ENCODE measurements around the gene CCDC13.

The CCDC13 gene

GRCh38 chr3:42772670-42773408, at the start of gene CCDC13:
TSS of gene CCDC13 (minus strand) at chr3:42773253. CDS start at chr3:42758345, 14,908 bp downstream.
- CTCF ChIA-PET, result no interaction called here
- no peak for DNase-seq (ENCODE audit: low read depth, low spot score)
- no peak for TF ChIP-seq CTCF (IDR thresholded peaks at IDR 0.05; ENCODE audit: insufficient read depth, low read length, missing control alignments)
- POLR2A ChIA-PET, result no interaction called here
- peak within 1 kb of the TSS; percentile 41 for H3K4me3 ChIP-seq (ENCODE audit: low read depth, low read length)

GRCh38 chr3:42822828-42823227, 49.8 kb upstream of the CCDC13 start:
- no peak for TF ChIP-seq CTCF (IDR thresholded peaks at IDR 0.05; ENCODE audit: insufficient read depth, low read length, missing control alignments)
- ChIA-PET POLR2A (no interaction called here), CTCF (interaction anchor here (1.9 kb wide), 1 partner anchor 16 kb away, joined by 4 read pairs; no protein-coding TSS in a partner anchor)
- H3K4me3 ChIP-seq (ENCODE audit: low read depth, low read length), result no peak overlapping the region
- DNase-seq (ENCODE audit: low read depth, low spot score), result no peak

GRCh38 chr3:42820746-42821051, 47.6 kb upstream of the CCDC13 start:
- H3K4me3 ChIP-seq (ENCODE audit: low read depth, low read length), result no peak overlapping the region
- TF ChIP-seq CTCF (IDR thresholded peaks at IDR 0.05; ENCODE audit: insufficient read depth, low read length, missing control alignments), result no peak
- ChIA-PET CTCF (interaction anchor here (0.8 to 1.8 kb wide), 4 partner anchors 15 to 71 kb away, joined by 3 to 7 read pairs (median 4); no protein-coding TSS in a partner anchor), POLR2A (no interaction called here)
- no peak for DNase-seq (ENCODE audit: low read depth, low spot score)

GRCh38 chr3:42819351-42819965, 46.4 kb upstream of the CCDC13 start:
- DNase-seq (ENCODE audit: low read depth, low spot score), result no peak
- POLR2A ChIA-PET, result no interaction called here
- CTCF ChIA-PET, result interaction anchor here (1.8 to 1.9 kb wide), 2 partner anchors 10 to 20 kb away, joined by 4 to 7 read pairs; no protein-coding TSS in a partner anchor
- H3K4me3 ChIP-seq (ENCODE audit: low read depth, low read length), result no peak overlapping the region
- no peak for TF ChIP-seq CTCF (IDR thresholded peaks at IDR 0.05; ENCODE audit: insufficient read depth, low read length, missing control alignments)

- ChIA-PET POLR2A (interaction anchor here (0.6 kb wide), 1 partner anchor 376 kb away, joined by 3 read pairs; no protein-coding TSS in a partner anchor), CTCF (no interaction called here)
- no peak for TF ChIP-seq CTCF (IDR thresholded peaks at IDR 0.05; ENCODE audit: insufficient read depth, low read length, missing control alignments)
- DNase-seq (ENCODE audit: low read depth, low spot score), result no peak
- no peak overlapping the region for H3K4me3 ChIP-seq (ENCODE audit: low read depth, low read length)
Measured at GRCh38 chr3:42815826-42816225, 42.8 kb upstream of the CCDC13 start.

- no peak for DNase-seq (ENCODE audit: low read depth, low spot score)
- ChIA-PET POLR2A (interaction anchor here (0.6 kb wide), 1 partner anchor 376 kb away, joined by 3 read pairs; no protein-coding TSS in a partner anchor), CTCF (no interaction called here)
- H3K4me3 ChIP-seq (ENCODE audit: low read depth, low read length), result no peak overlapping the region
- TF ChIP-seq CTCF (IDR thresholded peaks at IDR 0.05; ENCODE audit: insufficient read depth, low read length, missing control alignments), result no peak
Measured at GRCh38 chr3:42814914-42815507, 42.0 kb upstream of the CCDC13 start.

Data from AG04449 (cell line).